Parathyroid adenoma (tissue), 2 donors: ENCODE data around the gene TRAPPC6A.

Experiments used
- H2AFZ ChIP-seq: fragments of 300-600 bp; sonication (generic); one replicate; pipeline ENCODE4 v1.7.0; 2017; ENCODE audit warnings: antibody characterized with exemption, mild to moderate bottlenecking
- H3K27ac ChIP-seq: fragments of 300-600 bp; sonication (generic); one replicate; pipeline ENCODE4 v1.7.0; 2017
- H3K27me3 ChIP-seq: fragments of 300-600 bp; sonication (generic); one replicate; pipeline ENCODE4 v1.7.0; 2017; ENCODE audit warnings: low read length; ENCODE audit not compliant: control insufficient read depth, insufficient read depth
- H3K36me3 ChIP-seq: fragments of 300-600 bp; sonication (generic); one replicate; pipeline ENCODE4 v1.7.0; 2017; ENCODE audit warnings: low read length; ENCODE audit not compliant: control insufficient read depth, insufficient read depth
- H3K4me1 ChIP-seq: fragments of 300-600 bp; sonication (generic); one replicate; pipeline ENCODE4 v1.7.0; 2017; ENCODE audit warnings: control low read depth
- H3K4me2 ChIP-seq: fragments of 300-600 bp; sonication (generic); one replicate; pipeline ENCODE4 v1.7.0; 2017; ENCODE audit warnings: low read length
- H3K4me3 ChIP-seq: fragments of 300-600 bp; sonication (generic); one replicate; pipeline ENCODE4 v1.7.0; 2017; ENCODE audit warnings: low read depth, low read length
- H3K79me2 ChIP-seq: fragments of 300-600 bp; sonication (generic); one replicate; pipeline ENCODE4 v1.7.0; 2017; ENCODE audit warnings: control low read depth
- H3K9ac ChIP-seq: fragments of 300-600 bp; sonication (generic); one replicate; pipeline ENCODE4 v1.7.0; 2017; ENCODE audit warnings: mild to moderate bottlenecking
- H3K9me3 ChIP-seq: fragments of 300-600 bp; sonication (generic); one replicate; pipeline ENCODE4 v1.7.0; 2017; ENCODE audit warnings: low read length; ENCODE audit not compliant: control insufficient read depth
- CTCF ChIP-seq: fragments of 300-600 bp; sonication (generic); IDR thresholded peaks from one replicate; pipeline ENCODE4 v1.7.0; 2017; ENCODE audit warnings: antibody characterized with exemption, mild to moderate bottlenecking
- donor health status: primary hyperparathyroidism.

Gene TRAPPC6A

DNA sequence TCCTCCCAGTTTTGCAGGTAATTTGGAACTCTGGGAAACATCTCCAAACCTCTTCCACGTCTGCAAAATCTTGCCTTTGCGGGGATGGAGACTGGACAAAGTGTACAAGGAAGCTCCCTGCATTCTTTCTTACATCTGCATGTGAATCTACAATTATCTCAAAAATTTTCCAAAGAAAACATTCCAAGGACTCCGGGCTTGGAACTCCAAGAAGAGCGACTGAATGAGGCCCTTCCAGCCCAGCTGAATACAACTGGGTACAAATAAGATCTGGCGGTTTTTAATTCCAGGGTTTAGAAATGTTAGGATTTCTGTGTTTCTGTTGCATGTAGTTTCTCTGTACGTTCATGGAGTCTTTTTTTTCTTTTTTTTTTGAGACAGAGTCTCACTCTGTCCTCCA lies 38.6 kb upstream of the TRAPPC6A start:
- Histone ChIP-seq H3K79me2 (no peaks in the 10 kb centered on the region), H3K27ac (no peak overlapping the region), H3K36me3 (no peaks in the 10 kb centered on the region), H3K4me3 (no peak overlapping the region), H3K4me2 (no peak overlapping the region), H3K27me3 (no peaks in the 10 kb centered on the region), H3K9me3 (no peaks in the 10 kb centered on the region), H3K4me1 (no peaks in the 10 kb centered on the region), H3K9ac (no peak overlapping the region), H2AFZ (no peak overlapping the region)
- no peak for TF ChIP-seq CTCF

GRCh38 chr19:45215391-45216191 lies 37.6 kb upstream of the TRAPPC6A start:
- Histone ChIP-seq H3K36me3 (no peaks in the 10 kb centered on the region), H3K4me2 (peak overlapping the region; percentile 63), H3K27me3 (no peaks in the 10 kb centered on the region), H3K9me3 (no peaks in the 10 kb centered on the region), H3K4me3 (peak overlapping the region; percentile 5), H3K9ac (no peak overlapping the region), H3K27ac (no peak overlapping the region), H3K4me1 (no peaks in the 10 kb centered on the region), H3K79me2 (no peaks in the 10 kb centered on the region), H2AFZ (peak overlapping the region; percentile 70)
- TF ChIP-seq CTCF, result no peak

DNA sequence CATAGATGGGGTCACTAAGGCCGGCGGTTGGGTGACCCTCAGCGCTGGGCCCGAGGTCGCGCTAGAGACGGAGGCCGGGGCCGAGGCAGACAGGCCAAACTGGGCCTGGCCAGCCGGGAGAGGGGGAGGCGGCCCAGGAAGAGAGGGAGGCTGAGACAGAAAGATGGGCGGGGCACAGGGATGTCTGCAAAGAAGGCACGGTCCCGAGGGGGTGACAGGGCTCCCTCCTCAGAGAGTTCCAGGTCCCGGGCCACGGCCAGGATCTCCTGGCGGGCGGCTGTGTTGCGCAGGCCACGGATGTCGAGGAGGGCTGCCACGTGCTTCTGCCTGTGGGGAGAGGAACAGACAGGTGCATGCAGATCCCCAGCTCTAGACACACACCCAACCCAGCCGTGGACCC lies 35.0 kb upstream of the TRAPPC6A start:
- Histone ChIP-seq H3K9me3 (no peaks in the 10 kb centered on the region), H3K27ac (no peak overlapping the region), H3K27me3 (no peaks in the 10 kb centered on the region), H3K9ac (no peak overlapping the region), H2AFZ (no peak overlapping the region), H3K4me1 (no peaks in the 10 kb centered on the region), H3K4me2 (no peak overlapping the region), H3K36me3 (no peaks in the 10 kb centered on the region), H3K79me2 (no peaks in the 10 kb centered on the region), H3K4me3 (no peak overlapping the region)
- no peak for TF ChIP-seq CTCF

- Histone ChIP-seq H3K9ac (no peak overlapping the region), H3K27me3 (no peaks in the 10 kb centered on the region), H3K27ac (no peak overlapping the region), H3K9me3 (no peaks in the 10 kb centered on the region), H3K79me2 (no peaks in the 10 kb centered on the region), H3K4me2 (no peak overlapping the region), H2AFZ (no peak overlapping the region), H3K4me1 (no peaks in the 10 kb centered on the region), H3K4me3 (no peak overlapping the region), H3K36me3 (no peaks in the 10 kb centered on the region)
- no peak for TF ChIP-seq CTCF
Observed at GRCh38 chr19:45211751-45212381, 33.8 kb upstream of the TRAPPC6A start.
